IPS-20b (cell line): Measurements from ENCODE around the gene PSMG4.

Experiments
- H3K27ac ChIP-seq: one replicate; pipeline ENCODE4 v1.5.1; 2013; ENCODE audit warnings: low read length
- H3K27me3 ChIP-seq: 2 replicates; pipeline ENCODE4 v1.6.1; 2013; ENCODE audit warnings: mild to moderate bottlenecking, low read length, inconsistent platforms; ENCODE audit not compliant: insufficient read depth
- H3K36me3 ChIP-seq: 2 replicates; pipeline ENCODE4 v1.6.1; 2013; ENCODE audit warnings: low read depth, mild to moderate bottlenecking, inconsistent platforms, low read length, moderate library complexity; ENCODE audit not compliant: insufficient read depth
- H3K4me1 ChIP-seq: 2 replicates; pipeline ENCODE4 v1.6.1; 2013; ENCODE audit warnings: mild to moderate bottlenecking, control low read depth, inconsistent platforms, low read length, moderate library complexity; ENCODE audit not compliant: insufficient read depth
- H3K4me3 ChIP-seq: 2 replicates; pipeline ENCODE4 v1.5.1; 2013; ENCODE audit warnings: mild to moderate bottlenecking, low read length, inconsistent platforms
- H3K9ac ChIP-seq: 2 replicates; pipeline ENCODE4 v1.6.1; 2013; ENCODE audit warnings: low read depth, mild to moderate bottlenecking, inconsistent platforms, low read length, moderate library complexity
- H3K9me3 ChIP-seq: 2 replicates; pipeline ENCODE4 v1.6.1; 2013; ENCODE audit warnings: mild to moderate bottlenecking, low read depth, low read length, inconsistent platforms; ENCODE audit not compliant: insufficient read depth

The PSMG4 gene

DNA sequence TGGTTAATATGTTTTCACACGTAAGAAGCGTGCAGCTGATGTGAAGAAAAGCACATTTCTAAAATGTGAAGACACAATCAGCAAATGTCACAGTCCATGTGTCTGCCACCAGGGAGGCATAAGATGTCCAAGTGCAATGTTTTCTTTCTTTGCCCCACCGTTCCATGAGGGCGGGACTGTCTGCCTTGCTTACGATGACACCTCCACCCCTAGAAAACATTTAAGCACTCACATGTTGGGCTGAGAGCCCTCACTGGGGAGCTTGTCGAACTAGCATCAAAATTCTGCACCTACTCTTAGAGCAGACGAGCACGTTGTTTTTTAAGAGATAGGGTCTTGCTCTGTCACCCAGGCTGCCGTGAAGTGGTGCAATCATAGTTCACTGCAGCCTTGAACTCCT lies 57.6 kb downstream of the PSMG4 start:
- Histone ChIP-seq H3K4me1 (no peaks in the 10 kb centered on the region), H3K27me3 (no peaks in the 10 kb centered on the region), H3K36me3 (0 out of 2 replicates have a peak, but pooled peaks cover 6% of the 10 kb centered on the region), H3K9me3 (no peaks in the 10 kb centered on the region), H3K4me3 (no peak overlapping the region), H3K9ac (no peak overlapping the region), H3K27ac (no peak overlapping the region)

GRCh38 chr6:3316818-3317217 lies 58.1 kb downstream of the PSMG4 start:
- Histone ChIP-seq H3K9ac (no peak overlapping the region), H3K4me1 (no peaks in the 10 kb centered on the region), H3K27me3 (no peaks in the 10 kb centered on the region), H3K27ac (no peak overlapping the region), H3K36me3 (0 out of 2 replicates have a peak, but pooled peaks cover 6% of the 10 kb centered on the region), H3K4me3 (no peak overlapping the region), H3K9me3 (no peaks in the 10 kb centered on the region)
